Natural killer cell treated with Interleukin-12 subunit alpha and Interleukin-12 subunit beta and Interleukin-15 and Interleukin-18, amount 100 ng/mL, for 72 hours (primary cell): ENCODE data around the gene TTC7B. TPM values are rescaled to one million over a fixed set of nuclear protein-coding genes. Genes with fewer than 3 reads are reported as not detected.
A peak's percentile ranks its signal among the peaks of the same experiment; 100 is the strongest.

Source experiments
- ATAC-seq, 2 donors: fragments of 150-1000 bp; cut with Tn5 transposase in 1 of 2; sonication (Bioruptor Pico), chemical (Tn5 transposase) in 1 of 2; 2 replicates each; pipeline ENCODE4 v1.10.0; 2021
- DNase-seq: peaks from one replicate; pipeline ENCODE4 v3.0.0; 2022; ENCODE audit warnings: low spot score
- H3K27ac Mint-ChIP-seq, 2 donors: 1 replicate in 1 of 2; 2 replicates in 1 of 2; pipeline ENCODE4 v1.8.0; 2022; ENCODE audit warnings: mixed read lengths in 2 of 2, mild to moderate bottlenecking in 1 of 2, moderate library complexity in 1 of 2
- H3K27me3 Mint-ChIP-seq, 2 donors: 1 replicate in 1 of 2; 2 replicates in 1 of 2; pipeline ENCODE4 v1.8.0; 2022; ENCODE audit warnings: mixed read lengths in 2 of 2
- H3K36me3 Mint-ChIP-seq: one replicate; pipeline ENCODE4 v1.8.0; 2022; ENCODE audit warnings: mixed read lengths
- H3K4me1 Mint-ChIP-seq, 2 donors: 1 replicate in 1 of 2; 2 replicates in 1 of 2; pipeline ENCODE4 v1.8.0; 2022; ENCODE audit warnings: low read depth in 2 of 2, mixed read lengths in 2 of 2, mild to moderate bottlenecking in 1 of 2
- H3K4me3 Mint-ChIP-seq: one replicate; pipeline ENCODE4 v1.8.0; 2022; ENCODE audit warnings: mixed read lengths
- H3K9me3 Mint-ChIP-seq: 2 replicates; pipeline ENCODE4 v1.8.0; 2022; ENCODE audit warnings: mixed read lengths
- total RNA-seq, 2 donors: library from RNA; stranded (reverse); gene quantifications; one replicate each; pipeline ENCODE4 v1.2.3, GENCODE V29; 2022

TTC7B gene
- total RNA-seq, 2 donors from 2014 or later = 8.9 to 24.5 TPM

- H3K36me3 Mint-ChIP-seq = no peaks in the 10 kb centered on the region
- H3K4me3 Mint-ChIP-seq = no peak overlapping the region
- no peak for DNase-seq
- peaks cover 0 to 4% of the 10 kb centered on the region in 2 donors for H3K27me3 Mint-ChIP-seq
- no peaks in the 10 kb centered on the region for H3K4me1 Mint-ChIP-seq
- ATAC-seq = no peak
- H3K9me3 Mint-ChIP-seq = no peaks in the 10 kb centered on the region
- no peak overlapping the region for H3K27ac Mint-ChIP-seq
These were observed 242.7 kb downstream of the TTC7B start for GRCh38 chr14:90573385-90574105.

- Mint-ChIP-seq H3K27me3 (peaks cover 0 to 4% of the 10 kb centered on the region in 2 donors), H3K4me3 (no peak overlapping the region), H3K27ac (no peak overlapping the region), H3K36me3 (no peaks in the 10 kb centered on the region), H3K9me3 (no peaks in the 10 kb centered on the region), H3K4me1 (no peaks in the 10 kb centered on the region)
- DNase-seq (no peak), ATAC-seq (no peak)
These were observed 243.6 kb downstream of the TTC7B start for GRCh38 chr14:90572441-90573150.

DNA sequence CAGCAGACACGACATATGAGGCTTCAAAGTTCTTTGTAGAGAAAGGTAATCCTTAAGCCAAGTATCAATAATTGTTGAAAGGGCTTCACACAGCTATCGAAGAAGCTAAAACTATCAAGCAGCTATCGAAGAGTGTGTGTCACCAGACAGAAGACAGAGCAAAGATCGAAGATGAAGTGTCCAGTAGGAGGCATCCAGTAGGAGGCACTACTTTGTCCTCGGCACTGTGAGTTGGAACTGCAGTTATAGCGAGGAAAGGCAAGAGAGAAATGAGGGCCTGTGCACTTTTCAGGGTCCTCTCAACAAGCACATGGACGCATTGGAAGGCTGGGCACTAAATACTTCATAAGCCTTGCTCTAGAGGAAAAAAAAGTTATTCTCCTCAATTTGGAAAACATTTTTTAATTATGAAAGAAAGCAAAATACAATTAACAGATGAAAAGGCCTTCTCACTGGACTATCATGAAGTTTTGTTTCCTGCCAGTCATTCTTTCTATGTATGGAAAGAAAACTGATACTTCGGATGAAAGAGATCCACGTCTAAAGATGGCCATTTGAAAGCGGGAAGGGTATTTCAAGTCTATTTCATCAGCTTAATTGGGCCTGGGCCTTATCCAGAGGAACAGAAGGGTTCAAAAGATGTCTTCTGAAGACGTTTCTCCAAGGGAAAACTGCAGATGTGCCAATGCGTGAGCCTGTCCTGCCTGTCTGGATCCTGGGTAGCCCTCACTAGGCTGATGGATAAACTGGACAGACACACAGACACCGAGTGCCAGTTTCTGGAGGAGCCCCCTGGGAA, 244.9 kb downstream of the TTC7B start:
- no peaks in the 10 kb centered on the region for H3K9me3 Mint-ChIP-seq
- H3K27me3 Mint-ChIP-seq = peaks cover 0 to 4% of the 10 kb centered on the region in 2 donors

DNA sequence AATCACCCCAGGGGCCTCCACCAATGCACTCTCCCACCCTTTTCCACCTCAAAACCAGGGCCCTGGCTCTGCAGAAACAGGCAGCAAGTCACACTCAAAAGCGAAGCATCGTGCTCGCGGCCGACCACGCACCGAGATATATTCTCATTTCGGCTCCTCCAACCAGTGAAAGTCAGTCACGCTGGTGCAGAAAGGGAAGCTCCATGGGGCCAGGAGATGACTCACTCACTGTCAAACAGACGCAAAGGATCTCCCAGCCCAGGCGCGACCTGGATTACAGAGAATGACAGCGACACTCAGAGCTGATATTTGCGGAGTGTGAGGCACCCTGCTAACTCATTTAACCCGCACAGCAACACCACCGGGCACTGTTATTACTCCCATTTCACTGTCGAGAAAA, 245.8 kb downstream of the TTC7B start:
- Mint-ChIP-seq H3K4me3 (no peak overlapping the region), H3K36me3 (no peaks in the 10 kb centered on the region), H3K27ac (no peak overlapping the region), H3K27me3 (peaks cover 0 to 4% of the 10 kb centered on the region in 2 donors), H3K9me3 (no peaks in the 10 kb centered on the region), H3K4me1 (no peaks in the 10 kb centered on the region)
- DNase-seq (no peak), ATAC-seq (no peak)

More for the DNA sequence above, 244.9 kb downstream of the TTC7B start:
- Mint-ChIP-seq H3K4me1 (no peaks in the 10 kb centered on the region), H3K27ac (no peak overlapping the region), H3K36me3 (no peaks in the 10 kb centered on the region), H3K4me3 (no peak overlapping the region)
- no peak for DNase-seq
- no peak for ATAC-seq

DNA sequence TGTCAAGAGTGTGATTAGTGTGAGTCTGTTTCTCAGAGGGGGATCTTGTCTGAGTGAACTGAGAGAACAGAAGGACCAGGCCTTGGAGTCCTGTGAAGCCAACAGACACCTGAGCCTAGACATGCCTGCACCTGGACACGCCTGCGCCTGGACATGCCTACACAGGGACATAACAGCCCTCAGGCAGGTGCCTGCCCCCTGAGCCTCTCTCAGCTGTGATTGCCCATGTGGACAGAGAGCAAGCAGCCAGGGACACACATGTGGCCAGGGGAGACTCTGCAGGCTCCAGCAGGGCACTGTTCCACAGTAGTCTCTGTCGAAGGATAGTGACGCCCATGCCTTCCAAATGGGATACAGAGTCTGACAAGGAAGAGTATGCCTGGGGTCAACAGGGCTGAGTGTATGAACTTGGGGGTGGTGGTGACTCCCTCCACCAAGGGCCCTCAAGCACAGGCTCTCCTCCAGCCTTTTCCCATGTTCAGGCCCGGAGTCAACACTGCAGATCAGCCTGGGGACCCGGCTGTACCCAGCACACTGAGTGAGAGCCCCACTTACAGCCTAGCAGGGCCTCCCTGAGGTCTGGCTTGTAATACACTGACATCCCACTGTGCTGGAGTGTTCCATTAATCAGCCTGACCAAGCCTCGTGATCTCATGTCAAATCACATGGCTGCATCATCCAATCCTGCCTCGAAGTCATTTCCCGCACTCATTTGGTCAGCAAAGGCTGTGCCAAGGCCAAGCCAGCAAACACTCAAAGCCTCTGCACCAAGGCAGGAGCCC, 246.4 kb downstream of the TTC7B start:
- Mint-ChIP-seq H3K36me3 (no peaks in the 10 kb centered on the region), H3K9me3 (no peaks in the 10 kb centered on the region), H3K27ac (no peak overlapping the region), H3K4me1 (no peaks in the 10 kb centered on the region), H3K4me3 (no peak overlapping the region), H3K27me3 (peaks cover 0 to 4% of the 10 kb centered on the region in 2 donors)
- ATAC-seq (peak; percentile 37 to 46), DNase-seq (no peak)

DNA sequence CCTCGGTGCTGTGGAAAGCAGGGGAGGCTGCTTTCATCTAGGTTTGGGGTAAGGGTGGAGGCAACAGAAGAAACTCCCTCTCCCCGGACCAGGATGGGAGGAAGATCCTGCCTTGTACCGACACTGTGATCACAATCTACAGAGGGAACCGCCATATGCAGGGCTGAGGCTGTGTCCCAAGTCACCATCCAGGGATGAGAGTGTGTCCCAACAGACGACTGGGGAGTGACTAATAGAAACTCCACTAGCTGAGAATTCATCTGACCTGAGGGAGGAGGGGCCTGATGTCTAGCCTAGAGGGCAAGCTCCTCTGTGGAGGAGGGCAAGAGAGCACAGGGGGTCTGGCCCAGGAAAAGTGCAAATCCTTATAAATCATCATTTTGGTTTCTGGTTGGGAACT, 247.0 kb downstream of the TTC7B start:
- ATAC-seq = no peak
- no peak overlapping the region for H3K4me3 Mint-ChIP-seq
- DNase-seq = no peak
- no peaks in the 10 kb centered on the region for H3K9me3 Mint-ChIP-seq
- H3K36me3 Mint-ChIP-seq = no peaks in the 10 kb centered on the region
- no peaks in the 10 kb centered on the region for H3K4me1 Mint-ChIP-seq
- H3K27me3 Mint-ChIP-seq = peaks cover 0 to 4% of the 10 kb centered on the region in 2 donors
- H3K27ac Mint-ChIP-seq = no peak overlapping the region

GRCh38 chr14:90568405-90568804, 247.8 kb downstream of the TTC7B start:
- no peak for ATAC-seq
- no peaks in the 10 kb centered on the region for H3K4me1 Mint-ChIP-seq

GRCh38 chr14:90567991-90568390, 248.2 kb downstream of the TTC7B start:
- ATAC-seq (no peak), DNase-seq (no peak)
- Mint-ChIP-seq H3K4me1 (no peaks in the 10 kb centered on the region), H3K4me3 (no peak overlapping the region), H3K9me3 (no peaks in the 10 kb centered on the region), H3K36me3 (no peaks in the 10 kb centered on the region), H3K27me3 (no peaks in the 10 kb centered on the region), H3K27ac (no peak overlapping the region)

More at GRCh38 chr14:90568405-90568804, 247.8 kb downstream of the TTC7B start:
- DNase-seq = no peak
- Mint-ChIP-seq H3K27me3 (no peaks in the 10 kb centered on the region), H3K9me3 (no peaks in the 10 kb centered on the region), H3K4me3 (no peak overlapping the region), H3K36me3 (no peaks in the 10 kb centered on the region), H3K27ac (no peak overlapping the region)

DNA sequence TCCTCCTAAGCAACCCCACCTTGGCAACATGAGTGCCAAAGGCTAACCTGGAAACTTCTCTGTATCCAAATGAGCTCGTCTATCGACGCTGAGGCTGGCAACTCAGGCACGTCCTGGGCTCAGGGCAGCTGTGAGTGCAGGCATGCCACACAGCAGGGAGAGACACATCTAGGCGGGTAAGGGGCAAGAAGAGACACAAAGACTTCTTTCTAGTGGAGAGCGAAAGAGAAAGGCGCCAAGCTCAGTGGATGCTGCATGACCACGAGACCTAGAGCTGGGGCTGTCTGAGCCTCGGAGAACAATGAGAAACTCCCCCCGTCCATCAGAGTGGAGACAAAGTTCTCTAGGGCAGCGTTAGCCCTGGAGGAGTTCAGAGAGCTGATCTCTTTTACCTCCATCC, 249.0 kb downstream of the TTC7B start:
- no peaks in the 10 kb centered on the region for H3K36me3 Mint-ChIP-seq

GRCh38 chr14:90566481-90566880, 249.7 kb downstream of the TTC7B start:
- no peaks in the 10 kb centered on the region for H3K4me1 Mint-ChIP-seq
- no peak overlapping the region for H3K27ac Mint-ChIP-seq
- ATAC-seq (no peak), DNase-seq (no peak)
- H3K36me3 Mint-ChIP-seq = no peaks in the 10 kb centered on the region
- H3K9me3 Mint-ChIP-seq = no peaks in the 10 kb centered on the region
- no peaks in the 10 kb centered on the region for H3K27me3 Mint-ChIP-seq
- no peak overlapping the region for H3K4me3 Mint-ChIP-seq

More for the DNA sequence above, 249.0 kb downstream of the TTC7B start:
- no peak overlapping the region for H3K27ac Mint-ChIP-seq
- ATAC-seq (no peak), DNase-seq (no peak)
- no peaks in the 10 kb centered on the region for H3K4me1 Mint-ChIP-seq
- H3K4me3 Mint-ChIP-seq = no peak overlapping the region
- H3K9me3 Mint-ChIP-seq = no peaks in the 10 kb centered on the region
- H3K27me3 Mint-ChIP-seq = no peaks in the 10 kb centered on the region

GRCh38 chr14:90564496-90564895, 251.7 kb downstream of the TTC7B start:
- no peak overlapping the region for H3K4me3 Mint-ChIP-seq
- no peak overlapping the region for H3K27ac Mint-ChIP-seq
- H3K4me1 Mint-ChIP-seq = no peaks in the 10 kb centered on the region
- H3K9me3 Mint-ChIP-seq = no peaks in the 10 kb centered on the region
- H3K27me3 Mint-ChIP-seq = no peaks in the 10 kb centered on the region
- DNase-seq = no peak
- H3K36me3 Mint-ChIP-seq = no peaks in the 10 kb centered on the region
- ATAC-seq = no peak

DNA sequence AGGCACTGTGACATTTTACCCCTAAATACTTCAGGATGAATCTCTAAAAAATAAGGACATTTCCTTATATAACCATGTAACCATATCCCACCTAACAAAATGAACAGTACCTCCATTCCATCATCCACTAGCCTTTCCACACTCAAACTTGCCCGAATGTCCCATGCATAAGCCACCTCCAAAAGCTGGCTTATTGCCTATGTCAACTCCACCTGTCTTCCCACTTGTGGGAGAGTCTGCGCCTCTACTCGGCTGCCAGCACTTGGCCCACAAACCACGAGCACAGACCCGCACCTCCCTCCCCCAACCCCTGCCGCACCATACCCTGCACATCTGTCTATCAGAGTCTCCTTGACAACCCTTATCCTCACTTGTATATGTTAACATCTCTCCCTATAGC, 253.6 kb downstream of the TTC7B start:
- no peaks in the 10 kb centered on the region for H3K4me1 Mint-ChIP-seq
- no peak for ATAC-seq
- no peaks in the 10 kb centered on the region for H3K36me3 Mint-ChIP-seq
- DNase-seq = no peak
- H3K27me3 Mint-ChIP-seq = no peaks in the 10 kb centered on the region
- H3K4me3 Mint-ChIP-seq = no peak overlapping the region
- no peak overlapping the region for H3K27ac Mint-ChIP-seq
- H3K9me3 Mint-ChIP-seq = no peaks in the 10 kb centered on the region

- no peaks in the 10 kb centered on the region for H3K9me3 Mint-ChIP-seq
- ATAC-seq (no peak), DNase-seq (peak; percentile 12)
- H3K4me3 Mint-ChIP-seq = no peak overlapping the region
- no peaks in the 10 kb centered on the region for H3K27me3 Mint-ChIP-seq
- H3K36me3 Mint-ChIP-seq = no peaks in the 10 kb centered on the region
- no peak overlapping the region for H3K27ac Mint-ChIP-seq
- H3K4me1 Mint-ChIP-seq = no peaks in the 10 kb centered on the region
These were observed 254.3 kb downstream of the TTC7B start for GRCh38 chr14:90561920-90562319.
